ENCODE data around the gene ANO8.
"Not testable (repeated sequence)": the region's sequence is repeated elsewhere in the genome, so short reads cannot be mapped to it uniquely, and the experiment has no call there.

The ANO8 gene

GRCh38 chr19:17334414-17335409 lies at the start of gene ANO8:
Gene ANO8, minus strand, starts transcription at chr19:17334855. Its CDS starts 185 bp downstream, at chr19:17334670.
- peak; percentile 96 for DNase-seq (ENCODE audit: low spot score)

GRCh38 chr19:17380426-17381138 lies 45.9 kb upstream of the ANO8 start:
- no peak for DNase-seq (ENCODE audit: low spot score)

- no peak for DNase-seq (ENCODE audit: low spot score)
Observed at GRCh38 chr19:17379221-17379631, 44.6 kb upstream of the ANO8 start.

GRCh38 chr19:17378271-17378670 lies 43.6 kb upstream of the ANO8 start:
- no peak for DNase-seq (ENCODE audit: low spot score)

- DNase-seq (ENCODE audit: low spot score) = no peak
Observed at GRCh38 chr19:17376935-17377600, 42.4 kb upstream of the ANO8 start, which contains the start of gene PLVAP. Gene PLVAP, minus strand, starts transcription at chr19:17377342. Its CDS starts 54 bp downstream, at chr19:17377288.

- no peak for DNase-seq (ENCODE audit: low spot score)
Observed at GRCh38 chr19:17370026-17370587, 35.5 kb upstream of the ANO8 start.

GRCh38 chr19:17365361-17365760 lies 30.7 kb upstream of the ANO8 start:
- DNase-seq (ENCODE audit: low spot score) = no peak

- not testable (repeated sequence) for DNase-seq (ENCODE audit: low spot score)
Observed at GRCh38 chr19:17363852-17364605, 29.4 kb upstream of the ANO8 start.

GRCh38 chr19:17359905-17360800 lies 25.5 kb upstream of the ANO8 start:
- DNase-seq (ENCODE audit: low spot score) = no peak

- no peak for DNase-seq (ENCODE audit: low spot score)
Observed at GRCh38 chr19:17358395-17358794, 23.7 kb upstream of the ANO8 start.

GRCh38 chr19:17357724-17358123 lies 23.1 kb upstream of the ANO8 start:
- no peak for DNase-seq (ENCODE audit: low spot score)

GRCh38 chr19:17357078-17357666 lies 22.5 kb upstream of the ANO8 start:
- no peak for DNase-seq (ENCODE audit: low spot score)

GRCh38 chr19:17353386-17353785 lies 18.7 kb upstream of the ANO8 start:
- DNase-seq (ENCODE audit: low spot score) = no peak

- DNase-seq (ENCODE audit: low spot score) = no peak
Observed at GRCh38 chr19:17352608-17353280, 18.1 kb upstream of the ANO8 start.

- no peak for DNase-seq (ENCODE audit: low spot score)
Observed at GRCh38 chr19:17351815-17352435, 17.3 kb upstream of the ANO8 start.

GRCh38 chr19:17348700-17349099 lies 14.0 kb upstream of the ANO8 start:
- DNase-seq (ENCODE audit: low spot score) = no peak

GRCh38 chr19:17347877-17348276 lies 13.2 kb upstream of the ANO8 start:
- DNase-seq (ENCODE audit: low spot score) = no peak

- DNase-seq (ENCODE audit: low spot score) = no peak
Observed at GRCh38 chr19:17347361-17347760, 12.7 kb upstream of the ANO8 start.

Data from left forelimb (tissue), 1 donor.